Measurements from ENCODE around the gene H2AZ2.
"Not testable (repeated sequence)": the region's sequence is repeated elsewhere in the genome, so short reads cannot be mapped to it uniquely, and the experiment has no call there.

Gene H2AZ2

GRCh38 chr7:44823255-44823781 is 24.6 kb downstream of the H2AZ2 start:
- no peak for DNase-seq (ENCODE audit: extremely low read depth in 1 of 2, low read depth in 1 of 2)

GRCh38 chr7:44819292-44819691 is 28.6 kb downstream of the H2AZ2 start:
- DNase-seq (ENCODE audit: extremely low read depth in 1 of 2, low read depth in 1 of 2), result no peak

GRCh38 chr7:44814919-44815318 is 33.0 kb downstream of the H2AZ2 start:
- no peak for DNase-seq (ENCODE audit: extremely low read depth in 1 of 2, low read depth in 1 of 2)

GRCh38 chr7:44811571-44811970 is 36.3 kb downstream of the H2AZ2 start:
- no peak for DNase-seq (ENCODE audit: extremely low read depth in 1 of 2, low read depth in 1 of 2)

GRCh38 chr7:44811093-44811492 is 36.8 kb downstream of the H2AZ2 start:
- no peak for DNase-seq (ENCODE audit: extremely low read depth in 1 of 2, low read depth in 1 of 2)

- DNase-seq (ENCODE audit: extremely low read depth in 1 of 2, low read depth in 1 of 2), result no peak
These were observed 38.9 kb downstream of the H2AZ2 start for GRCh38 chr7:44808914-44809393.

GRCh38 chr7:44805950-44806349 is 41.9 kb downstream of the H2AZ2 start:
- DNase-seq (ENCODE audit: extremely low read depth in 1 of 2, low read depth in 1 of 2), result no peak

GRCh38 chr7:44803828-44804519 is 43.9 kb downstream of the H2AZ2 start:
- DNase-seq (ENCODE audit: extremely low read depth in 1 of 2, low read depth in 1 of 2), result not testable (repeated sequence)

GRCh38 chr7:44802418-44803025 is 45.4 kb downstream of the H2AZ2 start:
- DNase-seq (ENCODE audit: extremely low read depth in 1 of 2, low read depth in 1 of 2), result no peak

GRCh38 chr7:44801890-44802289 is 46.0 kb downstream of the H2AZ2 start:
- DNase-seq (ENCODE audit: extremely low read depth in 1 of 2, low read depth in 1 of 2), result no peak

GRCh38 chr7:44799939-44800338 is 47.9 kb downstream of the H2AZ2 start:
- DNase-seq (ENCODE audit: extremely low read depth in 1 of 2, low read depth in 1 of 2), result no peak

- DNase-seq (ENCODE audit: extremely low read depth in 1 of 2, low read depth in 1 of 2), result no peak
These were observed 49.1 kb downstream of the H2AZ2 start for GRCh38 chr7:44798649-44799305.

- DNase-seq (ENCODE audit: extremely low read depth in 1 of 2, low read depth in 1 of 2), result peak; percentile 50 to 71
These were observed 50.3 kb downstream of the H2AZ2 start for GRCh38 chr7:44797329-44798258.

GRCh38 chr7:44796504-44797328 is 51.2 kb downstream of the H2AZ2 start, which contains the start of gene PPIA:
Gene PPIA (plus strand): TSS chr7:44796681. CDS start chr7:44796725, 44 bp downstream.
- peak; percentile 97 to 98 for DNase-seq (ENCODE audit: extremely low read depth in 1 of 2, low read depth in 1 of 2)

- DNase-seq (ENCODE audit: extremely low read depth in 1 of 2, low read depth in 1 of 2), result no peak
These were observed 51.8 kb downstream of the H2AZ2 start for GRCh38 chr7:44796034-44796503.

- no peak for DNase-seq (ENCODE audit: extremely low read depth in 1 of 2, low read depth in 1 of 2)
These were observed 53.6 kb downstream of the H2AZ2 start for GRCh38 chr7:44794331-44794730.

GRCh38 chr7:44793919-44794318 is 54.0 kb downstream of the H2AZ2 start:
- no peak for DNase-seq (ENCODE audit: extremely low read depth in 1 of 2, low read depth in 1 of 2)

- no peak for DNase-seq (ENCODE audit: extremely low read depth in 1 of 2, low read depth in 1 of 2)
These were observed 56.3 kb downstream of the H2AZ2 start for GRCh38 chr7:44791278-44792219.
